Keratinocyte (primary cell): ENCODE measurements around the gene STX3. TPM values are rescaled to one million over a fixed set of nuclear protein-coding genes. Genes with fewer than 3 reads are reported as not detected.
"Not testable (repeated sequence)": the region's sequence is repeated elsewhere in the genome, so short reads cannot be mapped to it uniquely, and the experiment has no call there.

ENCODE experiments used
- DNase-seq: peaks from one replicate; pipeline ENCODE4 v3.0.0-alpha.2; 2011; ENCODE audit warnings: low read depth, missing footprints, low spot score
- FAIRE-seq: peaks from 2 replicates; lab custom pipeline; 2011; peaks lifted over from hg19 to GRCh38; lab: Jason Lieb, UNC
- H2AFZ ChIP-seq: 2 replicates; pipeline ENCODE4 v1.6.0; 2012; ENCODE audit warnings: low read length, control low read depth, inconsistent platforms; ENCODE audit not compliant: control insufficient read depth
- H3K27ac ChIP-seq: 2 replicates; pipeline ENCODE4 v1.5.1; 2011; ENCODE audit warnings: low read length; ENCODE audit not compliant: control insufficient read depth, insufficient read depth
- H3K27me3 ChIP-seq: 3 replicates; pipeline ENCODE4 v1.6.0; 2011; ENCODE audit warnings: low read length; ENCODE audit not compliant: control insufficient read depth, insufficient read depth; ENCODE audit errors: extremely low read depth
- H3K36me3 ChIP-seq, 2 experiments: 2 replicates in 1 of 2; 3 replicates in 1 of 2; pipeline ENCODE4 v1.5.1; 2011; ENCODE audit warnings: low read length in 2 of 2, mild to moderate bottlenecking in 1 of 2; ENCODE audit not compliant: control insufficient read depth in 2 of 2, insufficient read depth in 2 of 2; ENCODE audit errors: extremely low read depth in 1 of 2
- H3K4me1 ChIP-seq: 3 replicates; pipeline ENCODE4 v1.5.1; 2011; ENCODE audit warnings: low read length; ENCODE audit not compliant: control insufficient read depth, insufficient read depth; ENCODE audit errors: extremely low read depth
- H3K4me2 ChIP-seq: 3 replicates; pipeline ENCODE4 v1.6.0; 2011; ENCODE audit warnings: low read depth, low read length; ENCODE audit not compliant: control insufficient read depth, insufficient read depth; ENCODE audit errors: extremely low read depth
- H3K4me3 ChIP-seq, 3 experiments: fragments of 200-600 bp in 1 of 3; sonication (generic) in 1 of 3; 2 replicates in 2 of 3; 3 replicates in 1 of 3; pipeline ENCODE4 v1.5.1; 2011 to 2016; ENCODE audit warnings: low read length in 3 of 3, mild to moderate bottlenecking in 3 of 3, control low read depth in 2 of 3, inconsistent platforms in 1 of 3, low read depth in 1 of 3, mixed read lengths in 1 of 3, mixed run types in 1 of 3, moderate library complexity in 1 of 3; ENCODE audit not compliant: control insufficient read depth in 2 of 3, insufficient read depth in 2 of 3; ENCODE audit errors: extremely low read depth in 1 of 3
- H3K79me2 ChIP-seq: 2 replicates; pipeline ENCODE4 v1.6.0; 2012; ENCODE audit warnings: low read length; ENCODE audit not compliant: control insufficient read depth, insufficient read depth
- H3K9ac ChIP-seq: 3 replicates; pipeline ENCODE4 v1.6.0; 2011; ENCODE audit warnings: low read length; ENCODE audit not compliant: control insufficient read depth, insufficient read depth; ENCODE audit errors: extremely low read depth
- H3K9me1 ChIP-seq: 3 replicates; pipeline ENCODE4 v1.6.0; 2011; ENCODE audit warnings: low read length; ENCODE audit not compliant: control insufficient read depth, insufficient read depth; ENCODE audit errors: extremely low read depth
- H3K9me3 ChIP-seq: 2 replicates; pipeline ENCODE4 v1.5.1; 2012; ENCODE audit warnings: low read depth, low read length; ENCODE audit not compliant: control insufficient read depth
- H4K20me1 ChIP-seq: 3 replicates; pipeline ENCODE4 v1.6.0; 2011; ENCODE audit warnings: low read length; ENCODE audit not compliant: control insufficient read depth, insufficient read depth; ENCODE audit errors: extremely low read depth
- CTCF ChIP-seq, 3 experiments: IDR thresholded peaks in 1 of 3; conservative IDR thresholded peaks in 1 of 3; optimal IDR thresholded peaks in 1 of 3; 2 replicates in 2 of 3; 3 replicates in 1 of 3; pipeline versions ENCODE3 to v1.5.1; 2011; ENCODE audit warnings: low read length in 3 of 3, mild to moderate bottlenecking in 3 of 3, moderate library complexity in 2 of 3, control low read depth in 1 of 3, inconsistent platforms in 1 of 3; ENCODE audit not compliant: insufficient read depth in 2 of 3; ENCODE audit errors: extremely low read depth in 1 of 3
- EZH2 ChIP-seq: IDR thresholded peaks from one replicate; pipeline ENCODE4 v1.6.1; 2012; ENCODE audit warnings: inconsistent platforms, mild to moderate bottlenecking, low read length, moderate library complexity
- dilution Hi-C: fragments of 300-500 bp; cut with MboI; formaldehyde crosslinking; loops from one replicate; pipeline ENCODE4 v1.7.0; 2020; ENCODE audit warnings: low sequenced_read_pairs; ENCODE audit not compliant: extremely low pct_ligation_motif_present
- polyA plus RNA-seq, 5 experiments: library from polyadenylated mRNA; depleted of rRNA in 3 of 5; stranded (reverse) in 3 of 5; stranded (forward) in 1 of 5; unstranded in 1 of 5; fragments of >200 nt; gene quantifications; 1 replicate in 1 of 5; 2 replicates in 3 of 5; 3 replicates in 1 of 5; pipeline versions ENCODE4 v1.2.1 to v1.2.3, GENCODE V29; 2011 to 2012; ENCODE audit warnings: missing spikeins in 2 of 5, low read depth in 1 of 5, low replicate concordance in 1 of 5

Gene STX3
- polyA plus RNA-seq, 1 donor (not counting 4 experiments of a cell fraction or from before 2014, with no cell fraction given), result 48.0 TPM

GRCh38 chr11:59783632-59784090, 28.5 kb downstream of the STX3 start:
- H3K79me2 ChIP-seq, result peaks cover 23% of the 10 kb centered on the region
- H2AFZ ChIP-seq, result no peak overlapping the region
- FAIRE-seq (no peak), DNase-seq (no peak)
- H3K27ac ChIP-seq, result no peak overlapping the region
- dilution Hi-C loops, result no loop called here
- H3K4me1 ChIP-seq, result peaks cover 18% of the 10 kb centered on the region
- no peak for TF ChIP-seq CTCF (optimal IDR thresholded peaks at IDR 0.05 in 1 of 3, IDR thresholded peaks at IDR 0.05 in 1 of 3, conservative IDR thresholded peaks at IDR 0.05 in 1 of 3; ENCODE audit: extremely low read depth in 1 of 3, insufficient read depth in 2 of 3, low read length in 3 of 3)
- no peak for TF ChIP-seq EZH2
- no peak overlapping the region for H3K4me2 ChIP-seq
- H3K9ac ChIP-seq, result no peak overlapping the region
- H3K27me3 ChIP-seq, result no peaks in the 10 kb centered on the region
- H4K20me1 ChIP-seq, result peaks cover 7% of the 10 kb centered on the region
- peaks cover 4 to 16% of the 10 kb centered on the region in 2 experiments for H3K36me3 ChIP-seq
- H3K9me1 ChIP-seq, result peaks cover 4% of the 10 kb centered on the region
- H3K9me3 ChIP-seq, result no peaks in the 10 kb centered on the region
- no peak overlapping the region for H3K4me3 ChIP-seq

- H3K27ac ChIP-seq, H3K9ac ChIP-seq, H3K4me2 ChIP-seq, H3K9me1 ChIP-seq, H2AFZ ChIP-seq, H4K20me1 ChIP-seq, FAIRE-seq, H3K9me3 ChIP-seq, H3K27me3 ChIP-seq, DNase-seq, H3K4me3 ChIP-seq, dilution Hi-C loops: not testable (repeated sequence)
- Histone ChIP-seq H3K79me2 (peaks cover 20% of the 10 kb centered on the region), H3K36me3 (peaks cover 7 to 17% of the 10 kb centered on the region in 2 experiments), H3K4me1 (peaks cover 18% of the 10 kb centered on the region)
Measured at GRCh38 chr11:59784441-59784840, 29.3 kb downstream of the STX3 start.

- TF ChIP-seq EZH2 (no peak), CTCF (optimal IDR thresholded peaks at IDR 0.05 in 1 of 3, IDR thresholded peaks at IDR 0.05 in 1 of 3, conservative IDR thresholded peaks at IDR 0.05 in 1 of 3; ENCODE audit: extremely low read depth in 1 of 3, insufficient read depth in 2 of 3, low read length in 3 of 3) (no peak)
- Histone ChIP-seq H3K4me1 (peaks cover 18% of the 10 kb centered on the region), H3K4me2 (no peak overlapping the region), H3K9ac (no peak overlapping the region), H4K20me1 (peaks cover 3% of the 10 kb centered on the region), H3K9me1 (no peaks in the 10 kb centered on the region), H3K36me3 (peaks cover 4 to 22% of the 10 kb centered on the region in 2 experiments), H3K27me3 (no peaks in the 10 kb centered on the region), H2AFZ (no peak overlapping the region), H3K9me3 (no peaks in the 10 kb centered on the region), H3K27ac (no peak overlapping the region), H3K79me2 (peaks cover 11% of the 10 kb centered on the region), H3K4me3 (no peak overlapping the region)
- dilution Hi-C loops, result no loop called here
- DNase-seq (no peak), FAIRE-seq (no peak)
Measured at GRCh38 chr11:59785818-59786217, 30.6 kb downstream of the STX3 start.
